GM12875 (cell line): ENCODE results near the gene PDLIM5.

Experiments
- H3K4me3 ChIP-seq: one replicate; pipeline ENCODE4 v1.5.1; 2011; ENCODE audit warnings: low read depth, low read length, control low read depth
- CTCF ChIP-seq: IDR thresholded peaks from 2 replicates; pipeline ENCODE4 v1.5.1; 2011; ENCODE audit warnings: low read depth, mild to moderate bottlenecking, control low read depth, inconsistent platforms, low read length, moderate library complexity, borderline replicate concordance; ENCODE audit not compliant: insufficient read depth

Gene PDLIM5

GRCh38 chr4:94525993-94526728 lies 74.4 kb downstream of the PDLIM5 start:
- TF ChIP-seq CTCF: no peak
- no peak overlapping the region for H3K4me3 ChIP-seq

- TF ChIP-seq CTCF: no peak
- H3K4me3 ChIP-seq: no peak overlapping the region
Measured at GRCh38 chr4:94527556-94528233, 76.0 kb downstream of the PDLIM5 start.

GRCh38 chr4:94528792-94529451 lies 77.2 kb downstream of the PDLIM5 start:
- H3K4me3 ChIP-seq: no peak overlapping the region
- no peak for TF ChIP-seq CTCF

GRCh38 chr4:94530073-94530472 lies 78.3 kb downstream of the PDLIM5 start:
- no peak for TF ChIP-seq CTCF
- H3K4me3 ChIP-seq: no peak overlapping the region

GRCh38 chr4:94531991-94532789 lies 80.4 kb downstream of the PDLIM5 start:
- no peak for TF ChIP-seq CTCF
- no peak overlapping the region for H3K4me3 ChIP-seq

DNA sequence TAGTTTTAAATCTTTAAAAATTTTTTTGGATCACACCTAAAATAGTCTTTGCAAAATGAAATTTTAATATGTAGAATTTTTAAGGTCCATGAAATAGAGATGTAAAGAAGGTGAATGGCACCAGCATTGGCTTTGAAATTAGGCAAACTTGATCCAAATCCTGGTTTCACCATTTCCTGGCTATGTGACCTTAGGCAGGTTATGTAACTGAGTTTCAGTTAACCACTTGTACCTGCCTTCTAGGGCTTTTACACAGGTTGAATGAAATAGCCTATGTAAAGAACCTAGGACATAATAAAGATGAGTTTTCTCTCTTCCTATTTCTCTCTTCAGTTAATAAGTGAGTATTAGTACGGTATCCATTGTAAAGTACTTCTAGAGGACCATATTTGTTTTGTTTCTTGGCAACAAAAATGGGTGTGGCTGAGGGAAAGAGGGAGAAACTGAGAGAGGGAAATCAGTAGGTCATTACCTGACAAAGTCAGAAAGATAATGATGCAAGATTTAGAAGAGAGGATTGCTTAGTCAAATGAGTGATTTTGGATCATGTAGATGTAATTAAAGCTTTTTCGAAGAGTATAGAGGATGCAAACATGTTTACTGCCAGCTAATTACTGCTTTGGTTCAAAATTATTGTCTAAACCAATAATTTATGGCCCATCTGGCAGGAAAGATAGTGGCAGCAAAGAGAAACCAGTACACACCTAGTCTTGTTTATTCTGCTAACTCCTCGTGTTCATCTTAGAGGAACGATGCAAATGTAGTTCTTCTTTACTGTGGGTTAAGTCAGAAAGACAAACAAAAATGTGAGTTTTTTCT lies 81.9 kb downstream of the PDLIM5 start:
- H3K4me3 ChIP-seq: no peak overlapping the region

More for the DNA sequence above, 81.9 kb downstream of the PDLIM5 start:
- TF ChIP-seq CTCF: no peak
